HG03159 (cell line): ENCODE measurements around the gene PURB.
"Not testable (repeated sequence)": the region's sequence is repeated elsewhere in the genome, so short reads cannot be mapped to it uniquely, and the experiment has no call there.

ENCODE experiments used
- ATAC-seq: cut with Tn5 transposase; IDR thresholded peaks from one replicate; pipeline ENCODE4 v1.9.1; 2021; ENCODE audit warnings: mild to moderate bottlenecking, moderate library complexity; ENCODE audit not compliant: unreplicated experiment

PURB gene

GRCh38 chr7:44885394-44886317 is at the start of gene PURB:
Gene PURB (minus strand): TSS chr7:44885530. CDS start chr7:44885348, 182 bp downstream.
- peak; percentile 83 for ATAC-seq

- ATAC-seq: no peak
Observed at GRCh38 chr7:44935016-44935415, 49.7 kb upstream of the PURB start.

- ATAC-seq: not testable (repeated sequence)
Observed at GRCh38 chr7:44934510-44934909, 49.2 kb upstream of the PURB start.

DNA sequence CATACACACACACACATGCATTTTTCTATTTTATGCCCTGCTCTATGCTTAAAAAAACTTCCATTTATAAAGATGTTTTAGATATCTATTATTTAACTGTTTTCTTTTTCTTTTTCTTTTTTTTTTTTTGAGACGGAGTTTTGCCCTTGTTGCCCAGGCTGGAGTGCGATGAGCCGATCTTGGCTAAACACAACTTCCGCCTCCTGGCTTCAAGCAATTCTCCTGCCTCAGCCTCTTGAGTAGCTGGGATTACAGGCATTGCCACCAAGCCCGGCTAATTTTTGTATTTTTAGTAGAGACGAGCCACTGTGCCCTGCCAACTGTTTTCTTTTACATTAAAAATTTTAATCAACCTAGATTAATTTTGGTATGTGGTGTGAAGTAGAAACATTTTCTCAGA is 45.6 kb upstream of the PURB start:
- no peak for ATAC-seq

GRCh38 chr7:44922351-44922694 is 37.0 kb upstream of the PURB start:
- peak; percentile 10 for ATAC-seq

- peak; percentile 77 for ATAC-seq
Observed at GRCh38 chr7:44921607-44922350, 36.4 kb upstream of the PURB start.

DNA sequence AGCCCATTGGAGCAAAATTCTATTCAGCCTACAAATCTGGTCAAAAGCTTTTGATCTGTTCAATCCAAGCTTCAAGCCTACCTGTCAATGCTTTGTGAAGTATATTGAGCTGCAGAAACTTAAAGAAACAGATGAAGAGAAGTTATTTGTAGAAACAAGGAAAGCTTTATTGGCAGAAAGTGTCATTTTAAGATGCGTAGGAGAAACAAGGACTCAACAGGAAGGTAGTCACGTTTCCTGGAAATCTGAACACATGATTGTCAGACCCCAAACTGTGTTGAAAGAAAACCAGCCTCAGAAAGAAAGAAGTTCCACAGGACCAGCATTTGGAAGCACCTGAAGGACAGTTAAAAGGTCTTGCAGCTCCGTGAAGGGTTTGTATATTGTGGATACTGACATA is 34.8 kb upstream of the PURB start:
- ATAC-seq: no peak

DNA sequence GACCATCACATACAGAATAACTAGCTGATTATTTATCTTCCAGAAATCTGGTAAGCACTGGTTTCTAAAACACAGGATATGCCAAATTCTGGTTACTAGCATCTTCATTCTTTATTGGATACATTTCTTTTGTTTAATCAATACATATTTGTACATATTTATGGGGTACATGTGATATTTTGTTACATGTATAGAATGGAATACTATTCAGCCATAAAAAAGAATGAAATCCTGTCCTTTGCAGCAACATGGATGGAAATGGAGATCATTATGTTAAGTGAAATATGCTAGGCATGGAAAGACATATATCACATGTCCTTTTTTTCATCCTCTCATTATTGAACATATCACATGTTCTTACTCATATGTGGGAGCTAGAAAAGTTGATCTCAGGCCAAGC is 32.7 kb upstream of the PURB start:
- ATAC-seq: no peak

- ATAC-seq: no peak
Observed at GRCh38 chr7:44917465-44917864, 32.1 kb upstream of the PURB start.

DNA sequence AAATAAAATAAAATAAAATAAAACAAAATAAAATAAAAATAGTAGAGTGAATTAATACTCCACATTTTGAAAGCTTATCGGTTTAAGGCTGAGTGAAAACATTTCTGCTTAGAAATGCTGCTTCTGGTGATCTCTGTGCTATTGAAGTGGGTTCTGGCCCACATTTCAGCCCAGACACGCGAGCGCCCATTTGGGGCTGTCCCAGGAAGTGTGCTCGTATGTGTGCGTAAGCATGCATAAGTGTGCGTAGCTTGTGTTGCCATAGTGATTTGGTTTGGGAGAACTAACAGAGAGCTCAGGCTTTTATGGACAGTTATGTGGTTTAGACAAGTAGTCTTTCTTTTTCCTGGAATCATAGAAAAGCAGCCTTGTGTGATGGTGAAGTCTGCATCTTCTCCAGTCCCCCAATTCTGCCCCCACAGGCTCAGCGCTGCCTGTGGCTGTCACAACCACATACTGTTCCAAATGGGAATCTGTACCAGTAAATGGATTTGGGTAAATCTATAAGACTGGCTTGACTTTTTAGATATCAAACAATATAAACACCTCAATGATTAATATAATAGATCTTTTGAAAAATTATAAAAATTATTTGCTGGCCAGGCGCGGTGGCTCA is 29.8 kb upstream of the PURB start:
- ATAC-seq: peak; percentile 87

DNA sequence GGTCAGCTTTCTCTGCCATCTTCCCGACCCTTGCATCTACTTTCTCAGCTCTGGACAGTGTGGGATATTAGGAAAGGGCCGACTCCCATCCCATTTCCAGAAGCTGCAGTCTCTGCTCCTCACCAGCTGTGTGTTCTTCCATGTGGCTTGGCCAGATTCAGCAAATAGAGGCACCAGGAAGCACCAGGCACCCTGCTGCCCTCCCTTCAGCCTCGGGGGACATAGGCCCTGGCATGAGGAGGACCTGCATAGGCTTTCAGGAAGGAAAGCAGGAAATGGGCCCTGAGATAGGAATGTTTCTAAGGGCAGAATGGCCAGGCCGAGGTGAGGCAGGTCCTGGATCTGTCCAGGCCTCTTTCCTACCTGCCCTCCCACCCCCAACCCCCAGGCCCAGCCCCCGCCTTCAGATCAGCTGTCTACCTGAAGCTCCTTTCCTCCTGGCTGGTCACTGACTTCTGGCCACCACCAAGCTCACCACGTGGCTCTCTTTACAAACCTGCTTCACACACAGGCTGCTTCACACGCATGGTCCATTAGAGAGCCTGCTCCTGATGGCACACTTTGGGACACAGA is 27.5 kb upstream of the PURB start:
- no peak for ATAC-seq

DNA sequence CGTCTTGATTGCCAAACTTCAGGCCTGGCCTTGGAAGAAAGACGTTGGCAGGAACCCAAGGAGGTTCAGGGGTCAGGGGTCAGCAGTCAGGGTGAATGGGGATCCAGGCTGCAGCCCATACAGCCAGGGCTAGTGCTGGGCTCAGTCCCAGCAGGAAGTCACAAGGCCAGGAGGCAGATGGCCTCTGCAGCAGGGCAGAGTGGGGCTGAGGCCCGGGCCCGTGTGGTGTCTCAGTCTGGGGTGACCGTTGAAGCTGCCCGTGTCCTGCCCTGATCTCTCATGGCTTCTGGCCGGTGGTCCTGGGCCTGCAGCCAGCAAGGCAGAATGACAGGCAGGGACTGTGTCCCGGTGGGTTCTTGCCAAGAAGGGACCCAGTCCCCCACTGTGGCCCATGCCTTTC is 26.6 kb upstream of the PURB start:
- ATAC-seq: no peak

GRCh38 chr7:44909596-44910389 is 24.5 kb upstream of the PURB start:
- no peak for ATAC-seq

GRCh38 chr7:44906965-44907364 is 21.6 kb upstream of the PURB start:
- ATAC-seq: no peak

DNA sequence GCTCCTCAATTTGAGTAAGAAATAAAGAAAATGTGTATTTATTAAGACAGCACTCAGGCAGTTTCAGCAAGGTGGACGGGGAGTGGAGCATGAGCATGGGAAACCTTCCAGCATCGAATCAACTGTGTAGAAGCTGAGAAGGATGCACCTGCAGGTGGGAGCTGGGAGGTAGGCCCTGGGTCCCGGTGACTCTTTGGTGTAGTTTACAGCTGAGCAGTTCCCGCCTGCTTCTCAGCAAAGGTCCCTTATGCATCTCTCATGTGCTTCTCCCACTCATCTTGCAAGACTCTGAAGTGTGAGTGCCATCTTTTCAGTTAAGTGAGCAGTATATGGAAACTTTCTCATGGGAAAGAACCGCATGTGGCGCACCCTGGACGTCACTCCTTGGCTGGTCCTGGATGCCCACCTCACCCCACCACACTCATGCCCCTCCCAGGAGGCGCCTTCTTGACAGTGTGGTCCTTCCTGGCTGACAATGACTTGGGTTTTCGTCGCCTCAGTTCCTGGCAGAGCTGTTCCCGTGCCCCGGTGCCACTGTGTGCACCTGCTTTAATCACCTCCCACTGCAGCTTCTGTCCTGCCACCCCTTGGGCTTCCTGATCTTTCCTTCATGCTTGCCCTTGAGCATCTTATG is 19.8 kb upstream of the PURB start:
- no peak for ATAC-seq

- ATAC-seq: no peak
Observed at GRCh38 chr7:44899443-44899842, 14.1 kb upstream of the PURB start.

- ATAC-seq: no peak
Observed at GRCh38 chr7:44898039-44898438, 12.7 kb upstream of the PURB start.

DNA sequence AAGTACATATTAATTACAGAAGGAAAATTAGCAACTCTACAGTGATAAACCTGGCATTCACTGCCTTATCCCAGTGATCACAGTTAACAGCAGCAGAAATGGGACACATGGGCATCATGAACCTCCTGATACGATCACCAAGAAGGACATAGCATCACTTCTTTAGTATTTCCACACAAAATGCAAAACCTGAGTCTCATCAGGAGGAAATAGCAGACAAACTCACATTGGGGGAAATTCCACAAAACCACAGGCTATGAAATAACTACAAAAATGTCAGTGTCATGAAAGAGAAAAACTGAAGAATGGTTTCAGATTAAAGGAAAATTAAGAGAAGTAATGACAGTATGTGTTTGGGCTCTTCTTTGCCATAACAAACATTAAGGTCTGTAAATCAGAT is 12.0 kb upstream of the PURB start:
- no peak for ATAC-seq

GRCh38 chr7:44894888-44895580 is 9.7 kb upstream of the PURB start:
- no peak for ATAC-seq
